Erythroblast (primary cell): ENCODE measurements around the gene PIP5K1C.

ENCODE experiments used
- GATA1 ChIP-seq: IDR thresholded peaks from 2 replicates; pipeline ENCODE4 v1.6.1; 2011; ENCODE audit warnings: low read depth, mild to moderate bottlenecking, control low read depth, low read length, moderate library complexity
- POLR2A ChIP-seq: IDR thresholded peaks from 2 replicates; pipeline ENCODE4 v1.6.1; 2011; ENCODE audit warnings: mild to moderate bottlenecking, low read length

- no peak for TF ChIP-seq POLR2A
- TF ChIP-seq GATA1, result no peak
Observed at GRCh38 chr19:3644351-3645066, 55.8 kb downstream of the PIP5K1C start.
